Stimulated activated CD4-positive, alpha-beta T cell treated with anti-CD3 and anti-CD28 coated beads, Interleukin-15, amount 100 ng/mL, for 24 hours (primary cell): ENCODE data around the gene PPP4R3B.

ENCODE experiments used
- DNase-seq: peaks from one replicate; pipeline ENCODE4 v3.0.0-alpha.2; 2020

Gene PPP4R3B

DNA sequence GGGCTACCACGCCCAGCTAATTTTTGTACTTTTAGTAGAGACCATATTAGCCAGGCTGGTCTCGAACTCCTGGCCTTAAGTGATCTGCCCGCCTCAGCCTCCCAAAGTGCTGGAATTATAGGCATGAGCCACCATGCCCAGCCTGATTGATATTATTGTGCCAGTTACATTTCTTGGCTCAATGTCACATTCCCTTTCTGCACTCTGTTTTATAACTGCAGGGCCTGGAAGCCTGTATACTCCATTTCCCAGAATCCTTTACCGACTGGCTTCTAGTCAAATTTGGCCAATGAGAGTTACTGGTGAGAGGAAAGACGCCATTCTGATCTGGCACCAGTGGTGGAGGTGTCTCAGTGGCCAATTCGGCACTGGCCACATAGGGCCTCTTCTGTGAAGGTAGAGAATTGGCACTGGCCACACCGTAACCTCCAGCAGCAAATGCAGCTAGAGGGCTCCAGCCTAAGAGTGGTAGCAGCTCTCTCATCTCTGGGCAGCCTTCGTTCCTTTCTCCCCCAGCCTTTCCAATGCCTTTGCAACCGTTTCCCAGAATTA, 114.8 kb downstream of the PPP4R3B start:
- no peak for DNase-seq

DNA sequence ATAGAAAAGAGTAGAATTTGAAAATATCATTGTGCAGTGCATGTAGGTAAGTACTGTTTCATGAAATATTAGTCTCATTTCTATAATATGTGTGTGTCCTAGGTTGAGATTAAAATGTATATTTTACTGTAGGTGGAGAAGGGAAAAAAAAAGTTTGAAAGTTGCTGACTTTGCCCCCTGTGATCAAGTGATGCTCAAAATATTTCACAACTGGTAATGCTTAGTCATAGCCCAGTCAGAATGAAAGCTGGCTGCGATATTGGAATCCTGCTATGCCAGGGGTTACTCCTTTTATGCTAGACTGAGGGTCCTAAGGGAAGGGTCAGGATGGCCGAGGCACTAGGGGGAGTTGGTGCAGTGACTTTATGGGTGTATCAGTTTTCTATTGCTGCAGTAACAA, 117.4 kb downstream of the PPP4R3B start:
- DNase-seq: no peak

DNA sequence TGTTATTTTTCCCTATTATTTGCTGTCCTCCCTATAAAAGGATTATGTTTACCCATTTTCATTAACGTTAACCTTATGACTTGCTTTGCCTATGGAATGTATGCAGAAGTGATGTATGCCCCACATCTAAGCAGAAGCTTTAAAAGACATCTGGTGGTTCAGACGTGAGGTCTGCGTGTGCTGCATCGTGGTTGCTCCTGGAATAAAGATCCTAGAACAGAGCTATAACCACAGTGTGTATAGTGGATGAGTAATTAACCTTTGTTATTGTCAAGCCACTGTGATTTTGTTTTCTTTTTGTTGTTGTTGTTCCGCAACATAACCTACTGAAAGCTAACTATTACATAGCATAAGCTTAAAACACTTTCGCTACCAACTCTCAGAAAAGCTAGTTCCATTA, 118.8 kb downstream of the PPP4R3B start:
- DNase-seq: no peak
